Measurements from ENCODE around the gene NUDCD2.

- TF ChIP-seq CTCF (IDR thresholded peaks at IDR 0.05) (no peak), POLR2AphosphoS5 (IDR thresholded peaks at IDR 0.05) (no peak)
Measured at GRCh38 chr5:163498886-163499285, 39.0 kb upstream of the NUDCD2 start.
